HEK293 (cell line): Measurements from ENCODE around the gene TTC7B.

Source experiments
- CTCF ChIA-PET: fragments of 350-600 bp; formaldehyde crosslinking; extraction: SDS; loops from one replicate; lab custom pipeline; 2021; ENCODE audit warnings: antibody characterized with exemption; lab: Yijun Ruan, JAX
- POLR2A ChIA-PET: fragments of 300-600 bp; formaldehyde crosslinking; extraction: SDS; loops from one replicate; lab custom pipeline; 2020; ENCODE audit warnings: antibody characterized with exemption, inconsistent platforms; lab: Yijun Ruan, JAX
- H3K27ac ChIP-seq: fragments of 200-500 bp; sonication (Bioruptor generic); 2 replicates; pipeline ENCODE4 v1.5.1; 2014; ENCODE audit warnings: low read depth, low read length, control low read depth, inconsistent platforms; ENCODE audit errors: extremely low read depth
- H3K36me3 ChIP-seq, 2 experiments: fragments of 200-500 bp in 1 of 2; sonication (Bioruptor generic) in 1 of 2; 1 replicate in 1 of 2; 2 replicates in 1 of 2; pipeline ENCODE4 v1.5.1; 2014 to 2017; ENCODE audit warnings: inconsistent platforms in 2 of 2, low read length in 2 of 2; ENCODE audit not compliant: control insufficient read depth in 2 of 2, insufficient read depth in 1 of 2
- H3K4me1 ChIP-seq: fragments of 200-500 bp; sonication (Bioruptor generic); 2 replicates; pipeline ENCODE4 v1.5.1; 2014; ENCODE audit warnings: mild to moderate bottlenecking, low read length, inconsistent platforms; ENCODE audit not compliant: control insufficient read depth, insufficient read depth
- H3K4me3 ChIP-seq: 2 replicates; pipeline ENCODE4 v1.5.1; 2011; ENCODE audit warnings: low read depth, mild to moderate bottlenecking, control low read depth, low read length, moderate library complexity
- H3K9me3 ChIP-seq: fragments of 200-500 bp; sonication (Bioruptor generic); 2 replicates; pipeline ENCODE4 v1.5.1; 2014; ENCODE audit warnings: low read depth, low read length, inconsistent platforms; ENCODE audit not compliant: control insufficient read depth, insufficient read depth
- GLIS1 ChIP-seq: fragments of 450-650 bp; formaldehyde crosslinking; IDR thresholded peaks from 2 replicates; pipeline ENCODE4 v1.5.1; 2016; ENCODE audit warnings: missing biosample characterization, missing genetic modification characterization
- MZF1 ChIP-seq: fragments of 450-650 bp; formaldehyde crosslinking; IDR thresholded peaks from 2 replicates; pipeline ENCODE4 v1.5.1; 2017; ENCODE audit warnings: missing biosample characterization, missing genetic modification characterization, borderline replicate concordance
- ZBTB8A ChIP-seq: fragments of 450-650 bp; formaldehyde crosslinking; IDR thresholded peaks from 2 replicates; pipeline ENCODE4 v1.5.1; 2016; ENCODE audit warnings: missing biosample characterization, missing genetic modification characterization
- ZNF302 ChIP-seq: fragments of 450-650 bp; formaldehyde crosslinking; IDR thresholded peaks from 2 replicates; pipeline ENCODE4 v1.5.1; 2016; ENCODE audit warnings: missing biosample characterization, missing genetic modification characterization, low read depth
- ZNF510 ChIP-seq: fragments of 450-650 bp; formaldehyde crosslinking; IDR thresholded peaks from 2 replicates; pipeline ENCODE4 v1.5.1; 2018; ENCODE audit warnings: mild to moderate bottlenecking, missing genetic modification characterization, missing biosample characterization; ENCODE audit not compliant: insufficient replicate concordance
- ZNF664 ChIP-seq: fragments of 450-650 bp; formaldehyde crosslinking; IDR thresholded peaks from 2 replicates; pipeline ENCODE4 v1.5.1; 2016; ENCODE audit warnings: missing biosample characterization, missing genetic modification characterization
- ZNF707 ChIP-seq: fragments of 450-650 bp; formaldehyde crosslinking; IDR thresholded peaks from 2 replicates; pipeline ENCODE4 v1.5.1; 2016; ENCODE audit warnings: missing biosample characterization, missing genetic modification characterization
- ZNF76 ChIP-seq: fragments of 450-650 bp; formaldehyde crosslinking; IDR thresholded peaks from 2 replicates; pipeline ENCODE4; 2016; ENCODE audit warnings: low read depth, missing biosample characterization, missing genetic modification characterization, borderline replicate concordance
- ZNF768 ChIP-seq: fragments of 450-650 bp; formaldehyde crosslinking; IDR thresholded peaks from 2 replicates; pipeline ENCODE4 v1.5.1; 2018; ENCODE audit warnings: missing biosample characterization, mild to moderate bottlenecking, missing genetic modification characterization
- TF ChIP-seq, protein P1 (sequence below): fragments of 450-650 bp; formaldehyde crosslinking; IDR thresholded peaks from 2 replicates; pipeline ENCODE4 v1.5.1; 2017; ENCODE audit warnings: missing biosample characterization, missing genetic modification characterization
- TF ChIP-seq, protein P2 (sequence below): fragments of 450-650 bp; formaldehyde crosslinking; IDR thresholded peaks from 2 replicates; pipeline ENCODE4 v1.5.1; 2016; ENCODE audit warnings: missing biosample characterization, missing genetic modification characterization
- TF ChIP-seq, protein P3 (sequence below): fragments of 450-650 bp; formaldehyde crosslinking; IDR thresholded peaks from 2 replicates; pipeline ENCODE4 v1.5.1; 2016; ENCODE audit warnings: missing biosample characterization, missing genetic modification characterization
- TF ChIP-seq, protein P4 (sequence below): fragments of 450-650 bp; formaldehyde crosslinking; IDR thresholded peaks from 2 replicates; pipeline ENCODE4 v1.5.1; 2016; ENCODE audit warnings: missing biosample characterization, missing genetic modification characterization, borderline replicate concordance
- TF ChIP-seq, protein P5 (sequence below): fragments of 450-650 bp; formaldehyde crosslinking; IDR thresholded peaks from 2 replicates; pipeline ENCODE4 v1.5.1; 2016; ENCODE audit warnings: missing biosample characterization, missing genetic modification characterization, low read depth
- TF ChIP-seq, protein P6 (sequence below): fragments of 450-650 bp; formaldehyde crosslinking; IDR thresholded peaks from 2 replicates; pipeline ENCODE4 v1.5.1; 2017; ENCODE audit warnings: missing biosample characterization, missing genetic modification characterization

The TTC7B gene

DNA sequence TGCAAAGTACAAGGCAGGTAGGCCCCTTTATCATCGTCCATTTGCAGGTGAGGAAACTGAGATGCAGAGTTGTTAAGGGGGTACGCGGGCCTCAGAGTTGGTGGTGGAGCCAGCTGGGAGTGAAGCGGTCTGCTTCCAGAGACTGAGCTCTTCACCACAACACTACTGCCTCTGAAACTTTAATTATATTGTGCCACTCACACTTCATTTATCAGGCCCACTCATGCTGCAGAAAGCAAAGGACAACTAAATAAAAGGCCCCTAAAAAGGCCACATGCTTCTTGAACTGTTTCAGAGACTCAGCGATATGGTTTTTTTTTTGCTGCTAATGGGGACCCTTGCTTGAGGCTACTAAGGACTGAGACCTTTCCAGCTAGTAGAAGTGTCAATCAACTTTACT is 153.1 kb downstream of the TTC7B start:
- H3K27ac ChIP-seq: no peak overlapping the region
- H3K4me3 ChIP-seq: no peak overlapping the region
- H3K4me1 ChIP-seq: 0 out of 2 replicates have a peak, but pooled peaks cover 3% of the 10 kb centered on the region
- H3K9me3 ChIP-seq: no peaks in the 10 kb centered on the region
- ChIA-PET POLR2A (no interaction called here), CTCF (interaction anchor here (0.6 kb wide), 1 partner anchor 165 kb away, joined by 5 read pairs; no protein-coding TSS in a partner anchor)
- TF ChIP-seq, protein P1, sequence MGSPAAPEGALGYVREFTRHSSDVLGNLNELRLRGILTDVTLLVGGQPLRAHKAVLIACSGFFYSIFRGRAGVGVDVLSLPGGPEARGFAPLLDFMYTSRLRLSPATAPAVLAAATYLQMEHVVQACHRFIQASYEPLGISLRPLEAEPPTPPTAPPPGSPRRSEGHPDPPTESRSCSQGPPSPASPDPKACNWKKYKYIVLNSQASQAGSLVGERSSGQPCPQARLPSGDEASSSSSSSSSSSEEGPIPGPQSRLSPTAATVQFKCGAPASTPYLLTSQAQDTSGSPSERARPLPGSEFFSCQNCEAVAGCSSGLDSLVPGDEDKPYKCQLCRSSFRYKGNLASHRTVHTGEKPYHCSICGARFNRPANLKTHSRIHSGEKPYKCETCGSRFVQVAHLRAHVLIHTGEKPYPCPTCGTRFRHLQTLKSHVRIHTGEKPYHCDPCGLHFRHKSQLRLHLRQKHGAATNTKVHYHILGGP: no peak
- TF ChIP-seq, protein P2, sequence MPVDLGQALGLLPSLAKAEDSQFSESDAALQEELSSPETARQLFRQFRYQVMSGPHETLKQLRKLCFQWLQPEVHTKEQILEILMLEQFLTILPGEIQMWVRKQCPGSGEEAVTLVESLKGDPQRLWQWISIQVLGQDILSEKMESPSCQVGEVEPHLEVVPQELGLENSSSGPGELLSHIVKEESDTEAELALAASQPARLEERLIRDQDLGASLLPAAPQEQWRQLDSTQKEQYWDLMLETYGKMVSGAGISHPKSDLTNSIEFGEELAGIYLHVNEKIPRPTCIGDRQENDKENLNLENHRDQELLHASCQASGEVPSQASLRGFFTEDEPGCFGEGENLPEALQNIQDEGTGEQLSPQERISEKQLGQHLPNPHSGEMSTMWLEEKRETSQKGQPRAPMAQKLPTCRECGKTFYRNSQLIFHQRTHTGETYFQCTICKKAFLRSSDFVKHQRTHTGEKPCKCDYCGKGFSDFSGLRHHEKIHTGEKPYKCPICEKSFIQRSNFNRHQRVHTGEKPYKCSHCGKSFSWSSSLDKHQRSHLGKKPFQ (tag by site-specific recombination): no peak
- no peak for TF ChIP-seq ZNF768 (tag by site-specific recombination)
- TF ChIP-seq ZNF302 (tag by site-specific recombination): no peak
- TF ChIP-seq ZNF707 (tag by site-specific recombination): no peak
- TF ChIP-seq ZNF510: no peak
- no peak for TF ChIP-seq MZF1 (tag by site-specific recombination)
- TF ChIP-seq ZNF664: no peak
- TF ChIP-seq, protein P3, sequence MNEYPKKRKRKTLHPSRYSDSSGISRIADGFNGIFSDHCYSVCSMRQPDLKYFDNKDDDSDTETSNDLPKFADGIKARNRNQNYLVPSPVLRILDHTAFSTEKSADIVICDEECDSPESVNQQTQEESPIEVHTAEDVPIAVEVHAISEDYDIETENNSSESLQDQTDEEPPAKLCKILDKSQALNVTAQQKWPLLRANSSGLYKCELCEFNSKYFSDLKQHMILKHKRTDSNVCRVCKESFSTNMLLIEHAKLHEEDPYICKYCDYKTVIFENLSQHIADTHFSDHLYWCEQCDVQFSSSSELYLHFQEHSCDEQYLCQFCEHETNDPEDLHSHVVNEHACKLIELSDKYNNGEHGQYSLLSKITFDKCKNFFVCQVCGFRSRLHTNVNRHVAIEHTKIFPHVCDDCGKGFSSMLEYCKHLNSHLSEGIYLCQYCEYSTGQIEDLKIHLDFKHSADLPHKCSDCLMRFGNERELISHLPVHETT (tag by site-specific recombination): no peak
- TF ChIP-seq, protein P4, sequence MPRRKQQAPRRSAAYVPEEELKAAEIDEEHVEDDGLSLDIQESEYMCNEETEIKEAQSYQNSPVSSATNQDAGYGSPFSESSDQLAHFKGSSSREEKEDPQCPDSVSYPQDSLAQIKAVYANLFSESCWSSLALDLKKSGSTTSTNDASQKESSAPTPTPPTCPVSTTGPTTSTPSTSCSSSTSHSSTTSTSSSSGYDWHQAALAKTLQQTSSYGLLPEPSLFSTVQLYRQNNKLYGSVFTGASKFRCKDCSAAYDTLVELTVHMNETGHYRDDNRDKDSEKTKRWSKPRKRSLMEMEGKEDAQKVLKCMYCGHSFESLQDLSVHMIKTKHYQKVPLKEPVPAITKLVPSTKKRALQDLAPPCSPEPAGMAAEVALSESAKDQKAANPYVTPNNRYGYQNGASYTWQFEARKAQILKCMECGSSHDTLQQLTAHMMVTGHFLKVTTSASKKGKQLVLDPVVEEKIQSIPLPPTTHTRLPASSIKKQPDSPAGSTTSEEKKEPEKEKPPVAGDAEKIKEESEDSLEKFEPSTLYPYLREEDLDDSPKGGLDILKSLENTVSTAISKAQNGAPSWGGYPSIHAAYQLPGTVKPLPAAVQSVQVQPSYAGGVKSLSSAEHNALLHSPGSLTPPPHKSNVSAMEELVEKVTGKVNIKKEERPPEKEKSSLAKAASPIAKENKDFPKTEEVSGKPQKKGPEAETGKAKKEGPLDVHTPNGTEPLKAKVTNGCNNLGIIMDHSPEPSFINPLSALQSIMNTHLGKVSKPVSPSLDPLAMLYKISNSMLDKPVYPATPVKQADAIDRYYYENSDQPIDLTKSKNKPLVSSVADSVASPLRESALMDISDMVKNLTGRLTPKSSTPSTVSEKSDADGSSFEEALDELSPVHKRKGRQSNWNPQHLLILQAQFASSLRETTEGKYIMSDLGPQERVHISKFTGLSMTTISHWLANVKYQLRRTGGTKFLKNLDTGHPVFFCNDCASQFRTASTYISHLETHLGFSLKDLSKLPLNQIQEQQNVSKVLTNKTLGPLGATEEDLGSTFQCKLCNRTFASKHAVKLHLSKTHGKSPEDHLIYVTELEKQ: no peak
- TF ChIP-seq, protein P5, sequence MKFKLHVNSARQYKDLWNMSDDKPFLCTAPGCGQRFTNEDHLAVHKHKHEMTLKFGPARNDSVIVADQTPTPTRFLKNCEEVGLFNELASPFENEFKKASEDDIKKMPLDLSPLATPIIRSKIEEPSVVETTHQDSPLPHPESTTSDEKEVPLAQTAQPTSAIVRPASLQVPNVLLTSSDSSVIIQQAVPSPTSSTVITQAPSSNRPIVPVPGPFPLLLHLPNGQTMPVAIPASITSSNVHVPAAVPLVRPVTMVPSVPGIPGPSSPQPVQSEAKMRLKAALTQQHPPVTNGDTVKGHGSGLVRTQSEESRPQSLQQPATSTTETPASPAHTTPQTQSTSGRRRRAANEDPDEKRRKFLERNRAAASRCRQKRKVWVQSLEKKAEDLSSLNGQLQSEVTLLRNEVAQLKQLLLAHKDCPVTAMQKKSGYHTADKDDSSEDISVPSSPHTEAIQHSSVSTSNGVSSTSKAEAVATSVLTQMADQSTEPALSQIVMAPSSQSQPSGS (tag by site-specific recombination): no peak
- TF ChIP-seq, protein P6, sequence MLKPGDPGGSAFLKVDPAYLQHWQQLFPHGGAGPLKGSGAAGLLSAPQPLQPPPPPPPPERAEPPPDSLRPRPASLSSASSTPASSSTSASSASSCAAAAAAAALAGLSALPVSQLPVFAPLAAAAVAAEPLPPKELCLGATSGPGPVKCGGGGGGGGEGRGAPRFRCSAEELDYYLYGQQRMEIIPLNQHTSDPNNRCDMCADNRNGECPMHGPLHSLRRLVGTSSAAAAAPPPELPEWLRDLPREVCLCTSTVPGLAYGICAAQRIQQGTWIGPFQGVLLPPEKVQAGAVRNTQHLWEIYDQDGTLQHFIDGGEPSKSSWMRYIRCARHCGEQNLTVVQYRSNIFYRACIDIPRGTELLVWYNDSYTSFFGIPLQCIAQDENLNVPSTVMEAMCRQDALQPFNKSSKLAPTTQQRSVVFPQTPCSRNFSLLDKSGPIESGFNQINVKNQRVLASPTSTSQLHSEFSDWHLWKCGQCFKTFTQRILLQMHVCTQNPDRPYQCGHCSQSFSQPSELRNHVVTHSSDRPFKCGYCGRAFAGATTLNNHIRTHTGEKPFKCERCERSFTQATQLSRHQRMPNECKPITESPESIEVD (tag by site-specific recombination): no peak
- no peak for TF ChIP-seq GLIS1 (tag by site-specific recombination)
- no peak for TF ChIP-seq ZBTB8A (tag by site-specific recombination)
- no peak for TF ChIP-seq ZNF76 (tag by site-specific recombination)
- H3K36me3 ChIP-seq: peaks cover 0 to 2% of the 10 kb centered on the region in 2 experiments; a peak in 2 of 3 replicates
